HepG2 (cell line): Measurements from ENCODE around the gene UBAC2. TPM values are rescaled to one million over a fixed set of nuclear protein-coding genes. Genes with fewer than 3 reads are reported as not detected.

Source experiments
- ATAC-seq: fragments of 200-7000 bp; cut with Tn5 transposase; 3 replicates; pipeline ENCODE4 v1.9.1; 2020; ENCODE audit warnings: mild to moderate bottlenecking, moderate library complexity
- BruUV-seq: library from RNA; stranded (reverse); fragments of 400-500 nt; replicated peaks from 2 replicates; lab custom pipeline; 2021; lab: Mats Ljungman, UMichigan
- CTCF ChIA-PET: fragments of 300-600 bp; formaldehyde crosslinking; extraction: SDS; loops from one replicate; lab custom pipeline; 2021; ENCODE audit warnings: low total read pairs, inconsistent platforms, low intra/inter-chr PET ratio; lab: Yijun Ruan, JAX
- POLR2A ChIA-PET: fragments of 350-600 bp; sonication (Branson Sonifier 250); formaldehyde crosslinking; loops from one replicate; lab custom pipeline; 2020; ENCODE audit warnings: antibody characterized with exemption, inconsistent platforms; lab: Yijun Ruan, JAX
- DNase-seq: peaks from one replicate; pipeline ENCODE4 v3.0.0-alpha.2; 2015; ENCODE audit warnings: low spot score
- FAIRE-seq: peaks from 3 replicates; lab custom pipeline; 2011; peaks lifted over from hg19 to GRCh38; lab: Jason Lieb, UNC
- H2AFZ ChIP-seq: one replicate; pipeline ENCODE4 v1.6.1; 2011; ENCODE audit warnings: low read length, inconsistent platforms
- H3K27ac ChIP-seq: fragments of 300-600 bp; 3 replicates; pipeline ENCODE4 v1.8.0; 2011; ENCODE audit warnings: mixed run types, mild to moderate bottlenecking, mixed read lengths, low read length, inconsistent platforms; ENCODE audit not compliant: insufficient read depth; ENCODE audit errors: extremely low read length
- H3K27me3 ChIP-seq, 2 experiments: fragments of 200-600 bp in 1 of 2; 2 replicates in 1 of 2; 3 replicates in 1 of 2; pipeline versions ENCODE4 v1.6.0 to v1.8.0; 2011; ENCODE audit warnings: low read length in 2 of 2, mild to moderate bottlenecking in 2 of 2, moderate library complexity in 2 of 2, inconsistent platforms in 1 of 2; ENCODE audit not compliant: insufficient read depth in 2 of 2, control insufficient read depth in 1 of 2
- H3K36me3 ChIP-seq, 2 experiments: fragments of 200-600 bp in 1 of 2; replicated peaks in 1 of 2; 2 replicates in 1 of 2; 3 replicates in 1 of 2; pipeline versions ENCODE4 v1.5.1 to v1.8.0; 2011; ENCODE audit warnings: low read length in 2 of 2, inconsistent platforms in 1 of 2; ENCODE audit not compliant: insufficient read depth in 2 of 2, control insufficient read depth in 1 of 2
- H3K4me1 ChIP-seq: 2 replicates; pipeline ENCODE4 v1.5.1; 2012; ENCODE audit warnings: low read length, inconsistent platforms; ENCODE audit not compliant: insufficient read depth
- H3K4me2 ChIP-seq: 2 replicates; pipeline ENCODE4 v1.6.0; 2011; ENCODE audit warnings: low read depth, low read length, inconsistent platforms
- H3K4me3 ChIP-seq, 3 experiments: fragments of 200-600 bp in 1 of 3; sonication (generic), shearing (Covaris generic) in 1 of 3; replicated peaks in 1 of 3; 2 replicates each; pipeline ENCODE4 v1.5.1; 2011 to 2016; ENCODE audit warnings: low read length in 3 of 3, inconsistent platforms in 2 of 3, low read depth in 2 of 3, mild to moderate bottlenecking in 2 of 3, control low read depth in 1 of 3, mixed read lengths in 1 of 3; ENCODE audit not compliant: insufficient read depth in 1 of 3
- H3K79me2 ChIP-seq: one replicate; pipeline ENCODE4 v1.6.1; 2011; ENCODE audit warnings: low read length, inconsistent platforms; ENCODE audit not compliant: insufficient read depth
- H3K9ac ChIP-seq: 2 replicates; pipeline ENCODE4 v1.6.0; 2011; ENCODE audit warnings: mild to moderate bottlenecking, low read depth, low read length, inconsistent platforms; ENCODE audit not compliant: insufficient read depth
- H3K9me3 ChIP-seq: 2 replicates; pipeline ENCODE4 v1.5.1; 2012; ENCODE audit warnings: mild to moderate bottlenecking, low read length
- H4K20me1 ChIP-seq: 2 replicates; pipeline ENCODE4 v1.6.0; 2011; ENCODE audit warnings: inconsistent platforms, mild to moderate bottlenecking, low read length, moderate library complexity; ENCODE audit not compliant: insufficient read depth
- AHDC1 ChIP-seq: sonication (generic); formaldehyde crosslinking; IDR thresholded peaks from 2 replicates; pipeline ENCODE4 v1.5.1; 2020; ENCODE audit warnings: mild to moderate bottlenecking, missing genetic modification reagents, borderline replicate concordance
- AHR ChIP-seq: IDR thresholded peaks from 2 replicates; pipeline ENCODE4 v1.6.1; 2018; ENCODE audit warnings: missing genetic modification reagents, missing compliant biosample characterization
- DMAP1 ChIP-seq: IDR thresholded peaks from 2 replicates; pipeline ENCODE4 v1.6.1; 2016
- DR1 ChIP-seq: sonication (generic); formaldehyde crosslinking; IDR thresholded peaks from 2 replicates; pipeline ENCODE4 v1.8.0; 2021; ENCODE audit warnings: mild to moderate bottlenecking, missing genetic modification reagents, inconsistent platforms
- JUNB ChIP-seq: sonication (generic); formaldehyde crosslinking; IDR thresholded peaks from 2 replicates; pipeline ENCODE4 v1.8.0; 2022; ENCODE audit warnings: missing genetic modification reagents, mild to moderate bottlenecking, borderline replicate concordance
- KAT2B ChIP-seq: fragments of 150-350 bp; IDR thresholded peaks from 2 replicates; pipeline ENCODE4 v1.6.1; 2014; ENCODE audit warnings: low read depth, low read length, borderline replicate concordance
- MIER3 ChIP-seq: IDR thresholded peaks from 2 replicates; pipeline ENCODE4 v1.6.1; 2016; ENCODE audit warnings: missing compliant biosample characterization, borderline replicate concordance
- NR2F2 ChIP-seq: IDR thresholded peaks from 2 replicates; pipeline ENCODE4 v1.6.1; 2012; ENCODE audit warnings: low read depth, inconsistent platforms, borderline replicate concordance
- PCBP2 ChIP-seq: fragments of 200-400 bp; formaldehyde crosslinking; optimal IDR thresholded peaks from 2 replicates; pipeline ENCODE3; 2018; ENCODE audit warnings: low read length, low read depth; ENCODE audit not compliant: poor library complexity, severe bottlenecking
- POGK ChIP-seq: sonication (generic); formaldehyde crosslinking; conservative IDR thresholded peaks from 2 replicates; pipeline ENCODE4 v1.8.0; 2022; ENCODE audit warnings: mild to moderate bottlenecking, moderate library complexity, missing genetic modification reagents
- SMAD1 ChIP-seq: sonication (generic); formaldehyde crosslinking; IDR thresholded peaks from 2 replicates; pipeline ENCODE4 v1.4.0; 2020; ENCODE audit warnings: missing genetic modification reagents, low read depth, mild to moderate bottlenecking, borderline replicate concordance
- TCF7L2 ChIP-seq: IDR thresholded peaks from 2 replicates; pipeline ENCODE4 v1.6.1; 2011; ENCODE audit warnings: mild to moderate bottlenecking, low read depth, low read length, moderate library complexity
- XRCC5 ChIP-seq: fragments of 200-400 bp; formaldehyde crosslinking; optimal IDR thresholded peaks from 2 replicates; pipeline ENCODE3; 2017; ENCODE audit warnings: mild to moderate bottlenecking, low read length
- ZBTB39 ChIP-seq: sonication (generic); formaldehyde crosslinking; IDR thresholded peaks from 2 replicates; pipeline ENCODE4 v1.5.0; 2020; ENCODE audit warnings: missing genetic modification reagents
- ZNF329 ChIP-seq: sonication (generic); formaldehyde crosslinking; IDR thresholded peaks from 2 replicates; pipeline ENCODE4 v1.9.0; 2021; ENCODE audit warnings: low read depth, mild to moderate bottlenecking, missing genetic modification reagents
- ZNF510 ChIP-seq: sonication (generic); formaldehyde crosslinking; IDR thresholded peaks from 2 replicates; pipeline ENCODE4 v1.4.0; 2020; ENCODE audit warnings: low read depth, mild to moderate bottlenecking, missing genetic modification reagents
- ZNF605 ChIP-seq: sonication (generic); formaldehyde crosslinking; IDR thresholded peaks from 2 replicates; pipeline ENCODE4 v1.8.0; 2022; ENCODE audit warnings: mild to moderate bottlenecking, missing genetic modification reagents
- WGBS: methylation state at CpG from one replicate; pipeline ENCODE4 v1.1.6; 2017; ENCODE audit warnings: low lambda C conversion rate; 5-methylcytosine and 5-hydroxymethylcytosine counted together
- in situ Hi-C: cut with HindIII; loops from 2 replicates; pipeline ENCODE4 v1.10.0; 2017; ENCODE audit warnings: low pct_unique_long_range_greater_than_20kb; ENCODE audit not compliant: extremely low pct_ligation_motif_present
- intact Hi-C: fragments of 100-400 bp; cut with micrococcal nuclease; formaldehyde crosslinking; loops from one replicate; pipeline ENCODE4 v1.10.0; 2022; ENCODE audit not compliant: unreplicated experiment
- polyA plus RNA-seq, 8 experiments: library from polyadenylated mRNA; depleted of rRNA in 3 of 8; stranded (reverse) in 7 of 8; unstranded in 1 of 8; fragments of >200 nt; fragmentation: Illumina TruSeq in 4 of 8; extraction: Trizol in 4 of 8; gene quantifications; 2 replicates each; pipeline versions ENCODE4 v1.2.1 to v1.2.3, GENCODE V29; 2011 to 2016; ENCODE audit warnings: low read depth in 4 of 8, missing spikeins in 1 of 8, mixed read lengths in 1 of 8; ENCODE audit not compliant: insufficient read depth in 1 of 8
- total RNA-seq, 5 experiments: library from RNA; depleted of rRNA; stranded (reverse); fragments of >200 nt; fragmentation: Illumina TruSeq; extraction: Trizol; gene quantifications; 2 replicates each; pipeline ENCODE4 v1.2.3, GENCODE V29; 2016; ENCODE audit warnings: low read depth in 1 of 5

Gene UBAC2
- total and polyA plus RNA-seq, 2 of the 13 experiments (the other 11 are each of a cell fraction or from before 2014, with no cell fraction given), result 61.3 to 80.8 TPM

- TF ChIP-seq SMAD1 (no peak), JUNB (no peak), MIER3 (CRISPR knock-in tag) (no peak), KAT2B (no peak), XRCC5 (no peak), ZNF605 (CRISPR knock-in tag) (no peak), ZNF329 (CRISPR knock-in tag) (no peak), TCF7L2 (no peak), NR2F2 (no peak), ZNF510 (CRISPR knock-in tag) (no peak)
Observed at GRCh38 chr13:99361197-99361596, 160.5 kb downstream of the UBAC2 start (continued).

GRCh38 chr13:99362362-99362761 lies 161.7 kb downstream of the UBAC2 start:
- peaks cover 11 to 38% of the 10 kb centered on the region in 2 experiments for H3K36me3 ChIP-seq
- no peaks in the 10 kb centered on the region for H3K4me1 ChIP-seq
- no peak overlapping the region for H3K4me3 ChIP-seq
- H3K27me3 ChIP-seq, result no peaks in the 10 kb centered on the region
- no peak overlapping the region for H2AFZ ChIP-seq
- no peak overlapping the region for H3K27ac ChIP-seq
- WGBS, result 100% methylated on average over 1 of the region's 1 CpG
- intact Hi-C loops (no loop called here), in situ Hi-C loops (no loop called here)
- BruUV-seq, result no TSS peak
- no peaks in the 10 kb centered on the region for H3K9me3 ChIP-seq
- H3K9ac ChIP-seq, result no peak overlapping the region
- CTCF ChIA-PET, result no interaction called here
- DNase-seq (no peak), ATAC-seq (no peak), FAIRE-seq (no peak)
- H3K79me2 ChIP-seq, result no peaks in the 10 kb centered on the region
- no peaks in the 10 kb centered on the region for H4K20me1 ChIP-seq
- no peak overlapping the region for H3K4me2 ChIP-seq
- POLR2A ChIA-PET, result no interaction called here
- TF ChIP-seq PCBP2 (no peak), DR1 (CRISPR knock-in tag) (no peak), AHR (no peak), POGK (no peak), AHDC1 (no peak), ZBTB39 (CRISPR knock-in tag) (no peak), DMAP1 (no peak)
